Gastrocnemius medialis (tissue), 4 donors: ENCODE results near the gene PUS7L. TPM values are rescaled to one million over a fixed set of nuclear protein-coding genes. Genes with fewer than 3 reads are reported as not detected.

Experiments
- ATAC-seq, 2 donors: fragments of 150-250 bp; one replicate each; pipeline ENCODE4 v1.9.1; 2016
- DNase-seq, 2 donors: peaks; one replicate each; pipeline ENCODE4 v3.0.0-alpha.2; 2019
- H3K27ac ChIP-seq, 4 donors: fragments of 200-600 bp; sonication (generic); 1 replicate in 1 of 4; 2 replicates in 3 of 4; pipeline ENCODE4 v1.5.1; 2016 to 2018; ENCODE audit warnings: mild to moderate bottlenecking in 2 of 4, moderate library complexity in 1 of 4
- H3K27me3 ChIP-seq, 3 donors: fragments of 200-600 bp; sonication (generic) in 2 of 3; 1 replicate in 1 of 3; 2 replicates in 2 of 3; pipeline versions ENCODE4 v1.5.1 to v1.6.0; 2016 to 2019; ENCODE audit warnings: mild to moderate bottlenecking in 1 of 3, moderate library complexity in 1 of 3
- H3K36me3 ChIP-seq, 2 donors: fragments of 200-600 bp; sonication (generic) in 1 of 2; one replicate each; pipeline ENCODE4 v1.5.1; 2017 to 2018
- H3K4me1 ChIP-seq, 2 donors: fragments of 200-600 bp; sonication (generic) in 1 of 2; one replicate each; pipeline ENCODE4 v1.5.1; 2016 to 2017; ENCODE audit warnings: mild to moderate bottlenecking in 2 of 2
- H3K4me3 ChIP-seq, 4 donors: fragments of 200-600 bp; sonication (generic) in 3 of 4; 1 replicate in 1 of 4; 2 replicates in 3 of 4; pipeline ENCODE4 v1.5.1; 2016 to 2019; ENCODE audit warnings: mild to moderate bottlenecking in 2 of 4
- H3K9me3 ChIP-seq, 3 donors: fragments of 200-600 bp; sonication (generic) in 2 of 3; 1 replicate in 1 of 3; 2 replicates in 2 of 3; pipeline ENCODE4 v1.5.1; 2016 to 2019
- CTCF ChIP-seq, 5 experiments: fragments of 450-650 bp in 3 of 5; fragments of 200-600 bp in 2 of 5; sonication (generic) in 2 of 5; IDR thresholded peaks in 4 of 5; conservative IDR thresholded peaks in 1 of 5; 1 replicate in 4 of 5; 2 replicates in 1 of 5; pipeline ENCODE4 v1.5.1; 2016 to 2019; ENCODE audit warnings: antibody characterized with exemption in 5 of 5, mild to moderate bottlenecking in 3 of 5, moderate library complexity in 3 of 5
- POLR2A ChIP-seq, 2 donors: fragments of 450-650 bp; IDR thresholded peaks; one replicate each; pipeline ENCODE4 v1.6.1; 2017; ENCODE audit warnings: antibody characterized with exemption in 2 of 2, mild to moderate bottlenecking in 2 of 2, moderate library complexity in 2 of 2
- in situ Hi-C, 4 donors: fragments of 200-750 bp; cut with MboI; loops; one replicate each; pipeline versions ENCODE4 v1.15.0 to v1.8.0; 2017; ENCODE audit warnings: low sequenced_read_pairs in 4 of 4
- intact Hi-C: fragments of 100-400 bp; cut with DNase I; formaldehyde crosslinking; loops from one replicate; pipeline ENCODE4 v1.15.1; 2023; ENCODE audit warnings: low total_unique reads
- total RNA-seq, 4 donors: library from RNA; depleted of rRNA; stranded (reverse); fragments of >200 nt; gene quantifications; one replicate each; pipeline versions ENCODE4 v1.1.0 to v1.2.3, GENCODE V29; 2016

The PUS7L gene
- 1 to 10 TPM; 2.0 to 5.8 (median 3.7) TPM for total RNA-seq

- DNase-seq (peak; percentile 90 to 95), ATAC-seq (peak; percentile 97)
- Histone ChIP-seq H3K4me3 (peak within 1 kb of the TSS; percentile 77 to 90 (median 85)), H3K4me1 (peaks cover 19 to 22% of the 10 kb centered on the region in 2 donors), H3K27ac (peak within 1 kb of the TSS; percentile 77 to 89 (median 85)), H3K27me3 (no peaks in the 10 kb centered on the region), H3K9me3 (no peaks in the 10 kb centered on the region), H3K36me3 (no peaks in the 10 kb centered on the region)
- in situ Hi-C loops (no loop called here), intact Hi-C loops (loop anchor here (1.0 to 2.0 kb wide), 2 partner anchors 47 to 78 kb away; partner anchors contain the start of genes TMEM117 and TWF1)
- peak in 4 of 5 experiments; percentile 12 to 59 (median 38) for TF ChIP-seq CTCF (IDR thresholded peaks at IDR 0.05 in 4 of 5, conservative IDR thresholded peaks at IDR 0.05 in 1 of 5)
- peak; percentile 61 for TF ChIP-seq POLR2A (IDR thresholded peaks at IDR 0.05)
Measured at GRCh38 chr12:43758728-43759563, at the start of gene PUS7L, which contains the start of gene IRAK4. TSS of gene PUS7L (minus strand) at chr12:43758790. CDS start at chr12:43755245, 3,545 bp downstream. TSS of gene IRAK4 (plus strand) at chr12:43758951. CDS start at chr12:43768112, 9,161 bp downstream.

GRCh38 chr12:43807386-43807785 is 48.8 kb upstream of the PUS7L start:
- no peak for ATAC-seq
- Histone ChIP-seq H3K4me1 (peaks cover 21 to 27% of the 10 kb centered on the region in 2 donors), H3K9me3 (no peaks in the 10 kb centered on the region), H3K27me3 (no peaks in the 10 kb centered on the region), H3K36me3 (no peaks in the 10 kb centered on the region), H3K27ac (peak overlapping the region in 2 of 4 donors; percentile 93 to 94), H3K4me3 (no peak overlapping the region)
- in situ Hi-C loops, result loop anchor here in 1 of 4 donors (10.0 kb wide), 1 partner anchor 77 kb away; no protein-coding TSS in a partner anchor
- no peak for DNase-seq
- intact Hi-C loops, result loop anchor here (5.0 kb wide), 1 partner anchor 1570 kb away; the partner anchor contains the start of gene YAF2
- TF ChIP-seq CTCF (IDR thresholded peaks at IDR 0.05 in 4 of 5, conservative IDR thresholded peaks at IDR 0.05 in 1 of 5), result no peak
- TF ChIP-seq POLR2A (IDR thresholded peaks at IDR 0.05), result no peak

- peaks cover 0 to 2% of the 10 kb centered on the region in 2 donors for H3K36me3 ChIP-seq
- H3K4me1 ChIP-seq, result peaks cover 21 to 27% of the 10 kb centered on the region in 2 donors
- H3K9me3 ChIP-seq, result no peaks in the 10 kb centered on the region
- no peak for DNase-seq
- in situ Hi-C loops (loop anchor here in 1 of 4 donors (10.0 kb wide), 1 partner anchor 78 kb away; no protein-coding TSS in a partner anchor), intact Hi-C loops (loop anchor here (1.0 to 5.0 kb wide), 4 partner anchors 30 to 1569 kb away; partner anchors contain the start of genes IRAK4, PUS7L, TMEM117 and YAF2)
- no peaks in the 10 kb centered on the region for H3K27me3 ChIP-seq
- no peak for TF ChIP-seq CTCF (IDR thresholded peaks at IDR 0.05 in 4 of 5, conservative IDR thresholded peaks at IDR 0.05 in 1 of 5)
- no peak for TF ChIP-seq POLR2A (IDR thresholded peaks at IDR 0.05)
- peak overlapping the region; percentile 87 to 96 (median 94) for H3K27ac ChIP-seq
- H3K4me3 ChIP-seq, result peak overlapping the region; percentile 80 to 92 (median 86)
- ATAC-seq, result no peak
Measured at GRCh38 chr12:43806737-43807072, 48.1 kb upstream of the PUS7L start.

GRCh38 chr12:43805860-43806736 is 47.5 kb upstream of the PUS7L start, which contains the start of gene TWF1:
TSS of gene TWF1 (minus strand) at chr12:43806317. CDS start at chr12:43806245, 72 bp downstream.
- H3K9me3 ChIP-seq, result no peaks in the 10 kb centered on the region
- peak; percentile 98 for ATAC-seq
- peak within 1 kb of the TSS; percentile 87 to 96 (median 94) for H3K27ac ChIP-seq
- peaks cover 21 to 27% of the 10 kb centered on the region in 2 donors for H3K4me1 ChIP-seq
- TF ChIP-seq POLR2A (IDR thresholded peaks at IDR 0.05) (peak; percentile 62 to 76), CTCF (IDR thresholded peaks at IDR 0.05 in 4 of 5, conservative IDR thresholded peaks at IDR 0.05 in 1 of 5) (peak in 4 of 5 experiments; percentile 31 to 56 (median 43))
- intact Hi-C loops (loop anchor here (1.0 to 5.0 kb wide), 4 partner anchors 30 to 1569 kb away; partner anchors contain the start of genes IRAK4, PUS7L, TMEM117 and YAF2), in situ Hi-C loops (loop anchor here in 1 of 4 donors (10.0 kb wide), 1 partner anchor 79 kb away; no protein-coding TSS in a partner anchor)
- H3K27me3 ChIP-seq, result no peaks in the 10 kb centered on the region
- peaks cover 0 to 8% of the 10 kb centered on the region in 2 donors for H3K36me3 ChIP-seq
- peak within 1 kb of the TSS; percentile 80 to 92 (median 86) for H3K4me3 ChIP-seq
- DNase-seq, result peak; percentile 58 to 77
